OCI-M2 (cell line): ENCODE measurements around the gene C15orf62.

Source experiments
- DNase-seq: peaks from one replicate; lab custom pipeline; 2025; ENCODE audit not compliant: unreplicated experiment; lab: John Stamatoyannopoulos, UW

C15orf62 gene

GRCh38 chr15:40769274-40770146 is at the start of gene C15orf62:
TSS of gene C15orf62 (plus strand) at chr15:40769980. CDS start at chr15:40770496, 516 bp downstream.
- no peak for DNase-seq

- DNase-seq = no peak
Observed at GRCh38 chr15:40721701-40722100, 48.1 kb upstream of the C15orf62 start.

GRCh38 chr15:40722354-40722753 is 47.4 kb upstream of the C15orf62 start:
- DNase-seq = no peak

- DNase-seq = no peak
Observed at GRCh38 chr15:40722934-40723333, 46.8 kb upstream of the C15orf62 start.

GRCh38 chr15:40723919-40724318 is 45.9 kb upstream of the C15orf62 start:
- DNase-seq = no peak

GRCh38 chr15:40731034-40731433 is 38.7 kb upstream of the C15orf62 start:
- DNase-seq = no peak

- DNase-seq = no peak
Observed at GRCh38 chr15:40736575-40736974, 33.2 kb upstream of the C15orf62 start.

- no peak for DNase-seq
Observed at GRCh38 chr15:40737048-40737447, 32.7 kb upstream of the C15orf62 start.

- DNase-seq = no peak
Observed at GRCh38 chr15:40739047-40739446, 30.7 kb upstream of the C15orf62 start.

- no peak for DNase-seq
Observed at GRCh38 chr15:40739854-40740253, 29.9 kb upstream of the C15orf62 start.

GRCh38 chr15:40743485-40743901 is 26.3 kb upstream of the C15orf62 start:
- DNase-seq = no peak

- no peak for DNase-seq
Observed at GRCh38 chr15:40743921-40744814, 25.6 kb upstream of the C15orf62 start.

- no peak for DNase-seq
Observed at GRCh38 chr15:40744815-40745152, 25.0 kb upstream of the C15orf62 start.

- no peak for DNase-seq
Observed at GRCh38 chr15:40746916-40747418, 22.8 kb upstream of the C15orf62 start.

GRCh38 chr15:40747685-40748631 is 21.8 kb upstream of the C15orf62 start:
- DNase-seq = no peak

- DNase-seq = no peak
Observed at GRCh38 chr15:40749151-40749630, 20.6 kb upstream of the C15orf62 start.

- no peak for DNase-seq
Observed at GRCh38 chr15:40750885-40751284, 18.9 kb upstream of the C15orf62 start.

- DNase-seq = no peak
Observed at GRCh38 chr15:40751745-40752144, 18.0 kb upstream of the C15orf62 start.

GRCh38 chr15:40754574-40754882 is 15.3 kb upstream of the C15orf62 start:
- no peak for DNase-seq
